ENCODE measurements around the gene GRK5. TPM values are rescaled to one million over a fixed set of nuclear protein-coding genes. Genes with fewer than 3 reads are reported as not detected.

GRK5 gene
- total RNA-seq, 1 donor: 10.6 TPM

DNA sequence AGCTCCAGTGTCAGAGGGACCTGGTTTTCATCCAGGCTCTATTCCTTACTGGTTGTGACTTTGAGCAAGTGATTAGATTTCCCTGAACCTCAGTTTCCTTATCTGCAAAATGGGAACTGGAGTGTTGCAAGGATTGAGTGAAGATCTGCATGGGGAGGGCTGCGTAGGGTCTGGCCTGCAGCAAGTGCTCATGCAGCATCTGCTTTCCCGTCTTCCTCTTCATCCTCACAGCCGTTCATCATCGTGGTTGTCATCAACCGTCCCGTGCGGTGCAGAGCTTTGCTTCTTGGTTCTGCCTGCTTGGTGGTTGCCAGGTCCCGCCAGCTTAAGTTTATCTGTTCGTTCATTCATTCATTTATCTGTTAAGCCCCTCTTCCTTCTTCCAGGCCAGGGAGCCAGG is 135.0 kb downstream of the GRK5 start:
- no peaks in the 10 kb centered on the region for H3K27me3 ChIP-seq (ENCODE audit: insufficient read depth, low read length)
- H3K4me3 ChIP-seq (ENCODE audit: low read length): no peak overlapping the region
- H3K4me1 ChIP-seq (ENCODE audit: insufficient read depth, low read length): no peaks in the 10 kb centered on the region
- no peaks in the 10 kb centered on the region for H3K9me3 ChIP-seq (ENCODE audit: low read depth, low read length)

GRCh38 chr10:119343011-119343601 is 135.7 kb downstream of the GRK5 start:
- Histone ChIP-seq H3K9me3 (ENCODE audit: low read depth, low read length) (no peaks in the 10 kb centered on the region), H3K4me1 (ENCODE audit: insufficient read depth, low read length) (no peaks in the 10 kb centered on the region), H3K4me3 (ENCODE audit: low read length) (no peak overlapping the region), H3K27me3 (ENCODE audit: insufficient read depth, low read length) (no peaks in the 10 kb centered on the region)

DNA sequence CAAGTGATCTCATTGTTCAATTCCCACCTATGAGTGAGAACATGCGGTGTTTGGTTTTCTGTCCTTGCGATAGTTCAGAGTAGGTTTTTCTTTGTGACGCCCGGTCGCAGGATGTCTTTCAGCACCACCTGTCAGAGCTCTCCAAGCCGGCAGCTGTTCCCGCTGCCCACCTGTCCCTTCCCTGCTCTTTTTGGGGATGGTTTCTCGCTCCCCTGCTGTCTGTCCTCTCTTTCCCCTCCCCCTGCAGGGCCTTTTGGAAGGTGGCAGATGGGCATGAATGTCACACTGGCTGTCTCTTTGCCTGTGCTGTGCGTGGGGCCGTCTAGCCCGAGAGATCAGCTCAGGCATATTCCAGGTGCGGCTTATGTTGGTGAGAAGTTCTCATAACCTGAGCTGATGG is 137.0 kb downstream of the GRK5 start:
- no peak overlapping the region for H3K4me3 ChIP-seq (ENCODE audit: low read length)
- H3K27me3 ChIP-seq (ENCODE audit: insufficient read depth, low read length): no peaks in the 10 kb centered on the region
- no peaks in the 10 kb centered on the region for H3K9me3 ChIP-seq (ENCODE audit: low read depth, low read length)
- H3K4me1 ChIP-seq (ENCODE audit: insufficient read depth, low read length): no peaks in the 10 kb centered on the region

DNA sequence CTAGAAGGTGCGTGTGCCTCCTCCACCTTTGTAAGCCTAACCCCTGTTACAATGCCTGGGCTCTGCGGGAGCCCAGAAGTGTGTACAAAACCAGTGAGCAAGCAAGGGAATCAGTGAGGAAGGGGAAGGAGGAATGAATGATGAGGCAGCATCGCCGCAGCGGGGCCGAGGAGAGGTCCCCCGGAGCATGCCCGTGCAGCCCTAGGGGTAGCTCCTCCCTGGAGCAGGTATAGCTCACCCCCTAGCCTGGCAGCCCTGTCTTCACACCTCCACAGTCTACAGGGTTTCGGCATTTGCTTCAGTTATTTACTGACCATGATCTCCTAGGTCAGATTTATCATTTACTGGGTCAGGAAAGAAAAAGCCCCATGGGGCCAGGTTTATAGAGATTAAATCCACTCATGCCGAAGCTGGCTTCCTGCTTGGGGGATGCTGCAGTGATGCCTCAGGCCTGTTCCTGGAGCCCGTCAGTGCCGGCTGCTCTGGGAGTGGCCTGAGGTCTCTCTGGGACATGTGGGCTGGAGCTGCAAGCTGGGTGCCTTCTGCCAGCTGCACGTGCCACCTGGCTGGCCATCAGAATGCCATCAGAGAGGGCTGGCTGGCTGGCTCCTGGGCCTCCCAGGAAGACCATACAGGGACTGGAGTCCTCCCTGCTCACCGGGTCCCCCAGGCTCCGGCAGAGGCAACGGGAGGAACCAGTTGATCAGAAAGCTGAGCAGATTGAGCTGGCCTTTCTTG is 138.9 kb downstream of the GRK5 start:
- no peaks in the 10 kb centered on the region for H3K4me1 ChIP-seq (ENCODE audit: insufficient read depth, low read length)
- H3K27me3 ChIP-seq (ENCODE audit: insufficient read depth, low read length): no peaks in the 10 kb centered on the region
- H3K4me3 ChIP-seq (ENCODE audit: low read length): no peak overlapping the region
- H3K9me3 ChIP-seq (ENCODE audit: low read depth, low read length): no peaks in the 10 kb centered on the region

- no peaks in the 10 kb centered on the region for H3K27me3 ChIP-seq (ENCODE audit: insufficient read depth, low read length)
- H3K4me3 ChIP-seq (ENCODE audit: low read length): no peak overlapping the region
- H3K4me1 ChIP-seq (ENCODE audit: insufficient read depth, low read length): no peaks in the 10 kb centered on the region
- H3K9me3 ChIP-seq (ENCODE audit: low read depth, low read length): peaks cover 10% of the 10 kb centered on the region
Observed at GRCh38 chr10:119347181-119347974, 140.0 kb downstream of the GRK5 start.

DNA sequence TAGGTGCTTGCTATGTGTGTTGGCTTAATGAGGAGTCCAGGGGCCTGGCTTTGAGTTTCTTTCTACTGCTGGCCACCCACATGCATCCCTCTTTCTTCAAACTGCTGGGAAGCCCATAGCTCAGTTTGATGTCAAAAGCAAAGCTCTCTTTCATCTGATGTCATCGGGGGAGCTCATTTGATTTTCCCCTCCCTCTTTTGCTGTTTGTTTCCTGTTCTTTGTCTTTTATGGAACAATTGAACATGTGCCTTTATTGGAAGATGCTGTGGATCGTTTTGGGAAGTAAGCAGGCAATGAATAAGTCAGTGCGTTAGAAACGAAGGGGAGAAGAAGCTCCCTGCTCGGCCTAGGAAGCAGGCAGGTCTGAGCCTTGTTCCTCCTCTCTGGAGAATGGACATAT is 140.7 kb downstream of the GRK5 start:
- no peaks in the 10 kb centered on the region for H3K4me1 ChIP-seq (ENCODE audit: insufficient read depth, low read length)
- H3K4me3 ChIP-seq (ENCODE audit: low read length): no peak overlapping the region
- no peaks in the 10 kb centered on the region for H3K27me3 ChIP-seq (ENCODE audit: insufficient read depth, low read length)
- H3K9me3 ChIP-seq (ENCODE audit: low read depth, low read length): peaks cover 10% of the 10 kb centered on the region

DNA sequence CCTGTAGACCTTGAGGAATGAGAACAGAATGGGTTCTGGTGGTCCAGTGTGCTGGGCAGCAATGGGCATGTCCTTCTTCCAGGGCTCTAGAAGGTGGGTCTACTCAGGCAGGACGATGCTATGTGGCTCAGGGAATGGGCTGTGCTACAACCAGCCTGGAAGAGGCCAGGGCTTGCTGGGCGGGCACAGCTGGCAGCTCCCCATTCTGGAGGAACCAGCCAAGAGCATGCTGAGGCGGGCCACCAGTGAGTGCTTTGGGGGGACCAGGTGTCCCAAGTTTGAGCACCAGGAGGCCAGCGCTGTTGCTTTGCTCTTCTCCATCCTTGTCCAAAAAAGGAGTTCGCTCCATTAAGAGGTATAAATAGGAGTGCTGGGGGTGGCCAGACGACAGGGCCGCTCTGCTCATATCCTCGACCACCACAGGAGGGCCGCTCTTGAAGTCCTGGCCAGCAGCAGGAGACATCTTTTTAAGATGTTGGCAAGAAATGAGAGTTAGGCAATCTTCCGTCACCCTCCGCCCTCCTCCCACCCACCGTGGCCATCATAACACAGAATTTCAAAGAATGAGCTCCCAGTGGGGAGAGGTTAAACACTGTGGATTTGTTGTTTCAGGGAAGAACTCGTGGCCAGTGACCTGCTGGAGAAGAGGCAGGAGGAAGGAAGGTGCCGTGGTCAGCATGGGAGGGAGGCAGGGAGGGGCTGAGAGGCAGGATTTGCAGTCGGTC is 141.3 kb downstream of the GRK5 start:
- no peaks in the 10 kb centered on the region for H3K4me1 ChIP-seq (ENCODE audit: insufficient read depth, low read length)
- H3K27me3 ChIP-seq (ENCODE audit: insufficient read depth, low read length): no peaks in the 10 kb centered on the region
- peaks cover 10% of the 10 kb centered on the region for H3K9me3 ChIP-seq (ENCODE audit: low read depth, low read length)
- no peak overlapping the region for H3K4me3 ChIP-seq (ENCODE audit: low read length)

- Histone ChIP-seq H3K4me1 (ENCODE audit: insufficient read depth, low read length) (no peaks in the 10 kb centered on the region), H3K27me3 (ENCODE audit: insufficient read depth, low read length) (no peaks in the 10 kb centered on the region), H3K9me3 (ENCODE audit: low read depth, low read length) (peaks cover 10% of the 10 kb centered on the region), H3K4me3 (ENCODE audit: low read length) (no peak overlapping the region)
Observed at GRCh38 chr10:119349341-119349740, 142.0 kb downstream of the GRK5 start.

- peaks cover 10% of the 10 kb centered on the region for H3K9me3 ChIP-seq (ENCODE audit: low read depth, low read length)
- H3K4me3 ChIP-seq (ENCODE audit: low read length): no peak overlapping the region
- H3K27me3 ChIP-seq (ENCODE audit: insufficient read depth, low read length): no peaks in the 10 kb centered on the region
- H3K4me1 ChIP-seq (ENCODE audit: insufficient read depth, low read length): no peaks in the 10 kb centered on the region
Observed at GRCh38 chr10:119349937-119350501, 142.6 kb downstream of the GRK5 start.

DNA sequence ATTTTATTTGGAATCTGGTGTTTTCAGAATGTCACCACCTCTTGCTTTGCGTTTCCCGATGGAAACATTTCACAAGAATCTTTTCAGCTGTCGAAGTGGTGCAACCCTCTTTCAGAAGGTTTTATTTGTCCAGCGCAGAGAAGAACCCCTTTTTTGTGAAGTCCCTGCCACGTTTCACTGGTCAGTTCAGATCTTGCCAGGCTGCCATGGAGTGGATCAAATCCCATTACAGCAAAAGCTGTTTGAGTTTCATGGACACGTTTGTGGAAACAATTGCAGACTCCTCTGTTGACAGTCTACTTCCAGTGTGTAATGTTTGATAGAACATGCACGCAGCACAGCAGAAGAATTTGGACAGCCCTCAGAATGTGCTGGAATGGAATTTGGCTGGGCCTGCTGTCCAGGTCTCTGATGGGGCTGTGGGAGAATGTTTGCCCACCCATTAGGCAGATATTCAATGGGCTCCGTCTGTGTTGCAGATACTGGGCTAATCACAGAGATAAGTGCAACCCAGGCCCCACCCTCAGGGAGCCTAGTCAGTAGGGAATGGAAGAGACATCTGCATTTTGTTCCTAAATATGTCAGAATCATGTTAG is 143.2 kb downstream of the GRK5 start:
- Histone ChIP-seq H3K4me3 (ENCODE audit: low read length) (no peak overlapping the region), H3K27me3 (ENCODE audit: insufficient read depth, low read length) (no peaks in the 10 kb centered on the region), H3K4me1 (ENCODE audit: insufficient read depth, low read length) (no peaks in the 10 kb centered on the region), H3K9me3 (ENCODE audit: low read depth, low read length) (peaks cover 10% of the 10 kb centered on the region)

DNA sequence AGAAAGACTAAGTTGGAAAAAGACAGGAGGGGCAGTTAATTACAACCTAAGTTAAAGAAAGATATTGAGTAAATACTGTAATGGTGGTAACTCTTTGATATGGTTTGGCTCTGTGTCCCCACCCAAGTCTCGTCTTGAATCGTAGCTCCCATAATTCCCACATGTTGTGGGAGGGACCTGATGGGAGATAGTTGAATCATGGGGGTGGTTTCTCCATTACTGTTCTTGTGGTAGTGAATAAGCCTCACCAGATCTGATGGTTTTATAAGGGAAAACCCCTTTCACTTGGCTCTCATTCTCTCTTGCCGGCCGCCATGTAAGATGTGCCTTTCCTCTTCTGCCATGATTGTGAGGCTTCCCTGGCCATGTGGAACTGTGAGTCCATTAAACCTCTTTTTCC is 143.8 kb downstream of the GRK5 start:
- Histone ChIP-seq H3K4me3 (ENCODE audit: low read length) (no peak overlapping the region), H3K4me1 (ENCODE audit: insufficient read depth, low read length) (no peaks in the 10 kb centered on the region), H3K9me3 (ENCODE audit: low read depth, low read length) (peaks cover 14% of the 10 kb centered on the region), H3K27me3 (ENCODE audit: insufficient read depth, low read length) (no peaks in the 10 kb centered on the region)

DNA sequence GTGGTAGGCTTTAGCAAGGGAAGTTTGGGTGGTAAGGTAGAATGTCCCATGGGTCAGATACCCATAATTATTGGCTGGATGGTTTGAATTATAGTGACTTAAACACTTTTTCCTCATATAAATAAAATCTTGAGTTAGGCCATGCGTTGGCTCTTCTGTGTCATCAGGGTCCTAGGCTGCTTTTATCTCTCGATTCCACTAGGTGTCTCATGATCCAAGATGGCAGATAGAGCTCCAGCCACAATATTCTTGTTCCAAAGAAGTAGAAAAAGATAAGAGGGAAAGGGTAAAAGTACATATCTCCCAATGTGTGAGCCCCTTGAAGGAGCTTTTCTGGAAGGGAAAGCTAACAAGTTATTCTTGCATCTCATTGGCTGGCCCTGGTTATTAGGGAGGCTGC is 144.7 kb downstream of the GRK5 start:
- H3K9me3 ChIP-seq (ENCODE audit: low read depth, low read length): peaks cover 15% of the 10 kb centered on the region
- H3K4me1 ChIP-seq (ENCODE audit: insufficient read depth, low read length): no peaks in the 10 kb centered on the region
- no peaks in the 10 kb centered on the region for H3K27me3 ChIP-seq (ENCODE audit: insufficient read depth, low read length)
- H3K4me3 ChIP-seq (ENCODE audit: low read length): no peak overlapping the region

- no peak overlapping the region for H3K4me3 ChIP-seq (ENCODE audit: low read length)
- H3K27me3 ChIP-seq (ENCODE audit: insufficient read depth, low read length): no peaks in the 10 kb centered on the region
- no peaks in the 10 kb centered on the region for H3K4me1 ChIP-seq (ENCODE audit: insufficient read depth, low read length)
- peaks cover 15% of the 10 kb centered on the region for H3K9me3 ChIP-seq (ENCODE audit: low read depth, low read length)
Observed at GRCh38 chr10:119352807-119353206, 145.4 kb downstream of the GRK5 start.

GRCh38 chr10:119353421-119353820 is 146.1 kb downstream of the GRK5 start:
- Histone ChIP-seq H3K4me3 (ENCODE audit: low read length) (no peak overlapping the region), H3K9me3 (ENCODE audit: low read depth, low read length) (peaks cover 15% of the 10 kb centered on the region), H3K27me3 (ENCODE audit: insufficient read depth, low read length) (no peaks in the 10 kb centered on the region), H3K4me1 (ENCODE audit: insufficient read depth, low read length) (no peaks in the 10 kb centered on the region)
